Suppressor macrophage treated with lipopolysaccharide for 1 hour (primary cell): Measurements from ENCODE around the gene KDM8.

Experiments
- DNase-seq, 3 donors: peaks; one replicate each; pipeline ENCODE4 v3.0.0-alpha.2; 2020 to 2022

Gene KDM8

DNA sequence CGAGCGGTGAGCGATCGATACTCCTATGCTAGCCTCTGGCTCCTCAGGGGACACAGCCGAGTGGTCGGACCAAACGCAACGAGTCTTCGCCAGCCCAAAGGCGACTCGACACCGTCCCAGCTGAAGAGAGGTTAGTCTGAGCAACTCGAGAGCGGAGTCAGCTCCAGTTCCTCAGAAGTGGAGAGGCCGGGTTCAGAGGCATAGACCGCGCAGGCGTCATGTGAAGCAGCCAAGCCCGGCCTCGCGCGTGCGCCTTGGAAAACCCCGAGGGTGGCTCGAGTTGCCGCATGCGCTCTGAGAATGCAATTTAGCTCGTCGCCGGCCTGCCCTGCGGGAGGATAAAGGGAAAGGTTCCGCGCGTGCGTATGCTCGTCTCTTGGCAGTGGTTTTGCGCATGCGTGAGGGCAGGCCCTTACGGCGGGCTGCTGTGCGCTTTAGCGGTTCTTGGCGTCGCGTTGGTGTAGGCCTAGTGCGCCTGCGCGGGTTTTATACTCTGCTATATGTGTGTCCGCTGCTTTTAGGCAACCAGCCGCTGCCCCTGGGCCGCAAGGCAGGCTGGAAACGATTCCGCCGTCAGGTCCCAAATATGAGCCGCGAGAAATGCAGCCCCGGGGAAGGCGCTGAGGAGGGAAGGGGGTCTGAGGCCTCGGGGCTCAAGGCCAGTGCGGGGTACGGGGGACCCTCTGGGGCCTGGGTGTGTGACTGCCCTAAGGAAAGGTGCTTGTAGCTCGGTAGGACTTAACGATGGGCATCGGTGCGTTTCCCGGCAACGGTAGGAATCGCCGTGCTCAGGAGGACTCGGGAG, at the start of gene KDM8:
Gene KDM8, plus strand, starts transcription at position 20 of the 805 bp plus-strand sequence. CDS start 6,598 bp downstream, outside the sequence.
- DNase-seq, result peak; percentile 100

DNA sequence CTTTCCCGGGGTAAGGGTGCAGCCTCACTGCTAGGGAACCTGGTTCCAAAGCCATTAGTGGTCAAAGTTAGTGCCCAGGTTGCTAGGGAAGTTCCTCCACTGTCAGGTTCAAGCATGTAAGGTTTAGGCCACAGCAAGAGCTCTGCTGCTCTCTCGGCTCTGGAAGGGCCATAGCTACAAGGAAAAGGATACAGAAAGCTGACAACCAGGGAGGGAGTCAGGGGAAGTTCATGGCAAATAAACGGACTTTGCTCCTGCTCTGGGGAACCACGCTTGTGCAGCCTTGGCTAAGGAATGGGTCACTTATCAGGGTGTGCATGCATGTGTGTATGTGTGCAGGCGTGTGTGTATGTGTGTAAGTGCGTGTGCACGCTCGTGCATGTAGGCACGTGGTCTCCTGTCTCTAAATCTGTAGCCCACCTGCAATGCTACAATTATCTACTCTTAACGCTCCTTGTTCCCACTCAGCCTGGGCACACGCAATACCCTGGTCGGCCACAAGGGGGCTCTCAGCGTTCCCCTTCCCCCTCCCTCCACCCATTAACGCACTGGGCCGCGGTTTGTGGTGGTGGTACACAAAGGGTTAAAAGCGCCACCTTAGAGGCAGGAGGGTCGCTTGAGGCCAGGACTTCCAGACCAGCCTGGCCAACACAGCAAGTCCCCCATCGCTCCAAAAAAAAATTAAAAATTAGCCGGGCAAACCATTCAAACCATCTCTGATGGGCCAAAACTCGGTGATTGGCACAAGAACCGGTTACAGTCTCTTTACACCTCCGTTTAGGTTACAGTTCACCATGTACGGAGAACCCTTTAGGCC, 48.4 kb upstream of the KDM8 start:
- DNase-seq, result peak; percentile 35 to 76 (median 57)

DNA sequence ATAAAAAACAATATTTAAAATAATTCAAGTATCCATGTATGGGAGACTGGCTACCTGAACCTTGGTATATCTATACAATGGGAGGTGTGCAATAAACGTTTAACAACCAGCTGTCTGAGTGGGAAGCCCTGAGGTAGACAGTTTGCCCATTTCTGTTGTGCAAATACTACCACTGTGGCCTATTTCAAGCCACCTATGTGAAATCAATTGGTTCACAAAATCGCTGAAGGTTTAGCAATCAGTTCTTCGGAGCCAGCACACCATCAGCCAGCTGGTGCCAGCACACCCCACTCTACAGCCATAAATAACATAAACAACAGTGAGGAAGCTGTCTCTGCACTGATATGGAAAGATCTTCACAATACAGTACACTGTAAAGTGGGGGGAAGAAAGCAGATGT, 46.7 kb upstream of the KDM8 start:
- DNase-seq, result no peak

DNA sequence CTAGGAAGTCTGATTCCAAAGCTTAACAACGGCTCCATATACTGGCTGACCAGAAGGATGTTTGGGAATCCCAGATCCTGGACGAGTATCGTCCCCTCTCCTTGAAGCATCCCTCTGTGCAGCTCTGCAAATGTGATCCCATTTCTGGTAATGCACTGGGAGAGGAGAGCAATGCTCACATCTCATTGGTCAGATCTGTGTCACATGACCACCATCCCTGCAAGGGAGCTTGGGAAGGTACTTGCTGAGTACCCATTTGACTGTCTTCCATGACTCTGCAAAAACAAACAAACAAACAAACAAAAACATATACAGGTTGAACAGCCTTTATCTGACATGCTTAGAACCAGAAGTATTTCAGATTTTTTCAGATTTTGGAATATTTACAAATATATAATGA, 41.9 kb upstream of the KDM8 start:
- no peak for DNase-seq

DNA sequence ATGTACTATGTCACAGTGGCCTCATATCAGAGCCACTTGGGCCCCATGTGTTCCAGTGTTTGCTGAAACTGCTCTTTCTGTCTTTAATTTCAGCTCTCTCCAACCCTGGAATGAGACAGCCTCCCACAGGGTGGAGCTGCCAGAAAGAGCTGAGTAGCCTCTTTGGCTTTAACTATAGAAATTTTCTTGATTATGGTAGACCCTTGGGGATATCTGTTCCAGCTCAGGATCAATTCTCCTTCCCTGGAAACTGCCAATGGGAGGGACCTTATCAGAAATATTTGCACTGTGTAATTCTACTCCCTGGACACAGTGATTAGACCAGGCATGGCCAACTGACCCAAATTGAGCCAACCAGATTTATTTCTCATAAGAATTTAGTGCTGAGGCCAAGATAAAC, 39.0 kb upstream of the KDM8 start:
- DNase-seq, result no peak

DNA sequence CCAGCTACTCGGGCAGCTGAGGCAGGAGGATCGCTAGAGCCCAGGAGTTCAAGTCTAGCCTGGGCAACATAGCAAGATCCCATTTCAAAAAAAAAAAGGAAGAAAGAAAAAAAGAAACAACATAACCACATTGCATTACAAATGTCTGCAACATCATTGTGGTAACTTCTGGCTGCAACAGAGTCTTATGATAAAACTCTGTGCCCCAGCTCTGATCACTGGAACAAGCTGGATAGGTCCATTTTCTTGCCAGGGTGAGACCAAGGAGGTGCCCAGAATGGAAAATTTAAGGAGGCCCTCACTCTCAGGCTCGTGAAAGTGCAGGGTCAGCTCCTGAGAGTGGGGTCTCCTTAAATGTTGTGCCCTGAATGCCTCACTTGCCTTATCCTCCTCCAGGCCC, 37.8 kb upstream of the KDM8 start:
- no peak for DNase-seq

DNA sequence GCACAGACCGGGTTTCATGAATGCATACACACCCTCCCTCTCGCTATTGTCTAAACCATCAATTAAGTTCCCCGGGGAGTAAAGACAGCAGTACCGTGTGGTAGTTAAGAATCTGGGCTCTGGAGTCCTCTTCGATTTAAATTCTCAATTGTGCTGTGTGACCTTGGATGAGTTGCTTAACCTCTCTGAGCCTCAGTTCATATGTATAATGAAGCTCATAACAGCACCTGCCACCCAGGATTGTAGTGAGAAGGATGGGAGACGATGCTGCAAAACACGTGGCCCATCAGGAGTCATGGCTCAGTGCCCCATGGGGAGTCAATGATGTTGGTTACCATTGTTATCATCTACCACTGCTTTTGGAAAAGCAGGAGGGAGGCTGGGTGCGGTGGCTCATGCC, 34.5 kb upstream of the KDM8 start:
- DNase-seq, result no peak

DNA sequence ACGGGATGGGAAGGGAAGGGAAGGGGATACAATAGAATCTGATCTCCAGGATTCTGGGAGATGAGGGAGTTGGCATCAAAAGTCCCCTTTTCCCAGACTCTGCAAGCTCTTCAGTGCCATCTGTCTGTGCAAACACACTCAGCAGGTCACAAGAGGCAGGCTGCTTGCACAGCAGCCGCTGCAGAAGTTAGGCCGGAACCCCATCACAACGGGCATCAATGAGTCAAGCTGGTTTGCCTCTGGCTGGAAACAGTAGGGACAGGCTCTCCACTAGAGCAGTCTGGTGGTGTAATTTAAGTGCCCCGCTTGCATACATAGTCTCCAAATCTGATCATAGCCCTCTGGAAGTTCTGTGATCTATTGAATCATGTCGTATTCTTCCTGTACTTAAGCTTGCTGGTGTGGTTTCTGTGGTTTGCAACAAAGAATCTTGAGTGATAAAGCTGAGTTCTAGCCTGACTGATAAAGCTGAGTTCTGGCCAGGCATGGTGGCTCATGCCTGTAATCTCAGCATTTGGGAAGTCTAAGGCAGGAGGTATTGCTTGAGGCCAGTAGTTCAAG, 33.7 kb upstream of the KDM8 start:
- peak; percentile 11 to 42 (median 18) for DNase-seq

DNA sequence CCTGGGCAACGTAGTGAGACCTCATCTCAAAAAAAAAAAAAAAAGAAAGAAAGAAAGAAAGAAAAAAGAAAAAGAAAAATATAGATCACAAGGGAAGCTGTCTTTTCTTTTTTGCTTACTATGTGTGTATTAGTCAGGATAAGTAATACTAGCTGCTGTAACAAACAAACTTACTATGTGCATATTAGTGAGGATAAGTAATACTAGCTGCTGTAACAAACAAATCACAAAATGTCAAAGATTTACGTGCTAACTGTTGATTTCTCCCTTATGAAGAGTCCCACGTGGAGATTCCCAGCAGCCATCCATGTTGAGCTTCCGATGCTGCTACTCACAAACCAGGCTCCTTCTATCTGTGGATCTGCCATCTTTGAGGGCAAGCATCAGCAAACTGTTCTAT, 31.7 kb upstream of the KDM8 start:
- DNase-seq, result no peak

DNA sequence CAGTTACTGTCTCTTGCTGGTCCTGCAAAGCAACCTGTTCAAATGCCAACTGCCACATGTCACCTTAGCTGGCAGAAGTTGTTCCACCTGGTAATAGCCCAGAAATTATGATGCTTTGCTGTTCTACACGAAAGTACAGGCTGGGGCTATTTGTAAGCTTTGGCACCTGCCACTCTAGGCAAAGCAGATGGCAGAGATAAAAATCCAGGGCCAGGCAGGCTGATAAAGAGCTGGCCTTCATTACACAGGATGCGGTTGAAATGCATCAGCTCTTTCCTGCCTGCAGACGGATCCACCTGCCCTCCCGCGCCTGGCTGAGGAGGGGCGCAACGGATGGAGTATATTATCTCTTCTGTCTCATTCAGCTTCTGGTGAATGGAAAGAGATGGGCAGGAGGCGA, 29.3 kb upstream of the KDM8 start:
- no peak for DNase-seq

DNA sequence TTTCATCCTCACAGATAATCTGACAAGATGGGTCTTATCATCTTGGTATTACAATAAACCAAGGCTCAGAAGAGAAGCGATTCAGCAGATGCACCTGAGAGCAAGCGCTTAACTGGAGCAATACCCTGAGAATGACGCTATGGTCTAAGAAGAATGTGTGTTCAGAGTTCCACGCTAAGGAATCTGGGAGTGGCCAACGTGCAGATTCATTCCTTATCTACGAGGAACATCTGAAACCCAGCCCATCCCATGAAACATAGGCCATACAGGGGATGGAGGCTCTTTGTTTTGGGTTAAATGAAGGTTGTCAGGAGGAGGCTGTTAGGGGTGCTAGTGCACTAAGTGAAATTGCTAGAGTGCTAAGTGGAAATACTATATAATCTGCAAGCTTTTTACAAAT, 28.5 kb upstream of the KDM8 start:
- no peak for DNase-seq

DNA sequence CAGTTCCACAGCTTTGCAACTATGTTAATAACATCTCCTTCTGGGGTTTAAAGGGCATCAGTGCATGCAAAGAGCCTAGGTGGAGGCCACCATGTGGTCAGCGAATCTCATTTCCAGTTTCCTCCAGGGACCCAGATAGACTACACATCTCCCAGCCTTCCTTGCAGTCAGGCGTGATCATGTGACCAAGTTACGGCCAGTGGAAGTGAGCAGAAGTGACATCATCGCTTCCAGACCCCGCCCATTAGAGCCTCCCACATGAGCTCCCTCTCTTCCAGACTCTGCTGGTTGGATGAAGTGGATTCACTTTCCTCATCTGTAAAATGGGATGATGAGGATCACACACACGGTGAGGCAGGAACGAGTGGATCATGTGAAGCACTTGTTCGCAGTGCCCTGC, 27.4 kb upstream of the KDM8 start:
- peak in 1 of 3 donors; percentile 10 for DNase-seq

DNA sequence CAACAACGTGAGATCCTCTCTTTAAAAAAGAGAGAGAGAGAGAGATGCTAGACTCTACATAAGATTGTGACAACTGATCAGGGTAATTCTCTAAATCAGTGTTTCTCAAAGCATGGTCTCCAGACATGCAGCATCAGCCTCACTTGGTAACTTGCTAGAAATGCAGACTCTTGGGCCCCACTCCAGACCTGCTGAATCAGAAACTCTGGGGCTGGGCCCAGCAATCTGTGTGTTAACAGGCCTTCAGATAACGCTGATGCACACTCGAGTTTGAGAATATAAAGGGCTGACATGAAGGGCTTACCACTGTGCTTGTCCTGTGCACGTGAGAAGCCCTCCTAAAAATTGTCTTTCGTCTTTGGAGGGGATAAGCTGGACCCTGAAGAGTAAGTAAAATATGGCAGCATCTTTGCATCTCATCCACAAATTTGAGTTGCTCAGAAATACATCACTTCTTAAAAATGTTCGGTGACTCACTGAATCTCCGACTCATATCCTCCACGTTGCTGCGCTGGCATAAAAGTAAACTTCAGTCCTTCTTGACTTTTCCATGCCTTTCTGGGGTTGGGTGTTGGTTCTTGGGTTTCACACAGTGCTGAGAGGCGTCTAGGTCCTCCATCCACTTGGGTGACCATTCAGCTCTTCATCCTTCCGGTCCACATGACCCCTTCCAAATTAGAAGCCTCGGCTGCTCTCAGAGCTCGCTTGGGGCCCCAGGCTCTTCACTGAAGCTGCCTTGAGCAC, 26.1 kb upstream of the KDM8 start:
- peak; percentile 34 to 52 (median 48) for DNase-seq

DNA sequence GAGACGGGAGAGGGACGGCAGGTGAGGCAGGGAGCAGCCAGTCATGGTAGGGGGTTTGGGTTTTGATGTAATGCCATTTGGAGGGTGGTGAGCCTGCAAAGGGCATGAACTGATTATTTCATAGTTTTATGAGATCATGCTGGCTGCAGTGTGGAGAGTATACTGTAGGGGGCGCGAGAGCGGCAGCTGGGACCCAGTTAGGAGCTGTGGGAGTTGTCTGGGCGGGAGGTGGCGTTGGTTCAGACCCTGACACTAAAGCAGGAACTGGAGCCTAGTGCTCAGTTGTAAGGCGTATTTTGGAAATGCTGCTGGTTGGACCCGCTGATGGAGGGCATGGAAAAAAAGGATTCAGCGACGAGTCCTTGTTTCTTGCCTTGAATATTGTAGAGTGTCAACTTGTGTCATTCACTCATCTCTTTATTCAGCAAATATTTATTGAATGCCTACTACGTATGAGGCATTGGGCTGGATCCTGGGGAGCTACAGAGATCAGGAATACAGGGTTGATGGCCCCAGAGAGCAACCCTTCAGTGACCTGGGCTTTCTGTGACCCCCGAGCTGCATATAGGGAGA, 23.7 kb upstream of the KDM8 start:
- DNase-seq, result peak; percentile 89 to 93 (median 91)

DNA sequence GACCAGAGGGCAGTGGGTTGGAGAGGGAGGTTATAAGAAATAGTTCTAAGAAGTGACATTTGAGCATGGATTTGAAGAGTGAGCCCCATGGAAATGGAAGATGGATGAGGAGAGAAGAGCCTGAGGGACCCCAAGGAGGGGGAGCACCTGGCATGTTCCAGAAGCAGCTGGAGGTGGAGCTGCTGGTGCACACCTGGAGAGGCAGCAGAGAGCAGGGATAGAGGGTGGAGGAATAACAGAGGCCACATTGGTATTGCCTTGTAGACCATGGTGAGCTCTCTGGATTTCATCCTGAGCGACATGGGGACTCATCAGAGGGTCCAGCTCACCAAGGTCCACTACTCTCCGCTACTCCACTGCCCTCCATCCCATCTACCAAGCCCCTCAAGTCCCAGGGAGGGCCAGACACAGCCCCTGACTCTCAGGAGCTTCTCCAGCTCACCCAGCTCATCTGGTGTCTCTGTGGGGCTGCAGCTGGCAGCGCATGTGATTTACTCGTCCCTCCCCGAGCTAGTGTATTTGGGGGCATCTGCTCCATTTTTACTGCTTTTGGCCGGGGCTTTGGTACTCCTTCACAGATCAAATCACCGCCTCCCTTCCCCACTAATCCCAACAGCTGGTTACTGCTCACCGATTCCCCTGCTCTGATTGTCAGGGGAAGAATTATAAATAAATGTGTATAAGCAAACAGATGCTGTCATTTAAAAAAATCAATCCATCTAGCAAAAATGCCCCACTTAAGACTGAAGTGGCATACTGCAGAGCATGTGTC, 22.1 kb upstream of the KDM8 start:
- DNase-seq, result no peak

DNA sequence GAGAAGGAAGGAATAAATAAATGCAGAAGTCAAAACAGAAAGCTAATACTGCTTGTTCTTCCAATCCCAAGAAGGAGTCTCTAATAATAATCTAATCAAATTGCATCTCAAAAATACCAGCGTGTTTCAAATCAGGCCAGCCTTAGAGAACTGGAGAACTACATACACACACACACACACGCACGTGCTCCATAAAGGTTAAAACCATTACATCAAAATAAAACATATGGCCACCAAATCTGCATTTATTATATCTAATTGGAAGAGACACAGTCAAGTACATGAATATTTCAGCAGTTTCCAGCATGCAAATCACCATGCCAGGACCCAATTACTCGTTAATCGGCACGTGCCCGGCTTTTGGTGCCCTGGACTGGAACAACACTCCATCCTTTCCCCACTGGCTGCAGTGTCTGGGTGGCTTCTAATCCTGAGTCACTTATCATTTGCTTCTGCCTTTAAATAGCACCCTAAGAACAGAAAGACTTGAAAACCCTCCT, 20.4 kb upstream of the KDM8 start:
- no peak for DNase-seq

DNA sequence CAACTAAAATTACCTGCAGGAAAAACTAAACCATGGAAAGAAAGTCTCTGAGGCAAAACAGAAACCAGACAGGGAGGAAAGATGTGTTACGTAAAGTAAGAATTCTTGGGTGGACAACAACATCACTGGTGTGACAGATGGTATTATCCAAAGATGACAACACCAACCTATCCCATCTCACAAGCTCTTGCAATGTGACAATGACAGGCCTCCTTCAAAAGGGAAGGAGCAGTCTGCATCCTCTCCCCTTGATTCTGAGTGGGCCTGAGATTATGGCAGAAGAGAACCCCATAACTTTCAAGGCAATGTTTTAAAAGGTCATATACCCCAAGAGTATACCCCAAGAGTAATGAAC, 17.6 kb upstream of the KDM8 start:
- peak; percentile 12 to 38 (median 27) for DNase-seq

DNA sequence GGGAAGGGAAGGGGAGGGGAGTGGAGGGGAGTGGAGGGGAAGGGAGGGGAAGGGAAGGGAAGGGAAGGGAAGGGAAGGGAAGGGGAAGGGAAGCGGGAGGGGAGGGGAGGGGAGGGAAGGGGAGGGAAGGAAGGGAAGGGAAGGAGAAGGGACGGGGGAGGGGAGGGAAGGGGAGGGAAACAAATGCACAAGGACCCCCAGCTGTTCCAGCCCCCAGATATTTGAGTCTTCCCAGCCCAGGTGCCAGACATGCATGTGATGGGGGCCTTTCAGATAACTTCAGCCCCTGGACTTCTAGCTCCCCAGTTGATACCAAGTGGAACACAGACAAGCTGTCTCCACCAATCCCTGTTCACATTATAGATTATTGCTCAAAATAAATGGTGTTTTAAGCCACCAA, 14.7 kb upstream of the KDM8 start:
- DNase-seq, result no peak

DNA sequence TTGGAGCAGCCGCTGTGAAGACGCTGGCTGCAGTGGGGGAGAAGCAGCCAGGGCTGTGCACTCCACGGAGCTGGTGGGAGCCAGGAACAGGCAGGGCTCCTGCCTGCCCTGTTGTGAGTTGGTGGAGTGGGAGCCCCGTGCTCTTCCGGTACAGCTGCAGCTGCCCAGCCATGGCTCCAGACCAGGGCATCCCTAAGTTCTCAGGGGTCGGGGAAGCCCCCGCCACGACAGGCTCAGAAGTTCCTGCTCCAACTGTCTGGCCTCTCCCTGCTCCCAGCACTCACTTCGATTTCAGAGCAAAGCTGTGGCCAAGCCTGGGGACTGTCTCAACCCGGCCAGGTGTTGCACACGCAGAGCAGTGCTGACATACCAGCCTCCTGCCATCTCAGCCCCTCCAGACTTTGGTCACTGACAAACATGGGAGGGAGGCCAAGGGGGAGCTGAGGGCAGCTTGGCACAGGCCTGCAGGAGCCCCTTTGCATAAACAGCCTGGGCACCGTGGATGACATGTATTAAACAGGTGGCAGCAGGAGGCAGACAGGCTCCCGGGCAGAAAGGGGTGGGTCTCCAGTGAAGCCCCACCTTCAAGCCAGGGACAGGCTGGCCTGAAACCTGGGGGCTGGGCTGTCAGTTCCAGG, 13.9 kb upstream of the KDM8 start:
- DNase-seq, result no peak

DNA sequence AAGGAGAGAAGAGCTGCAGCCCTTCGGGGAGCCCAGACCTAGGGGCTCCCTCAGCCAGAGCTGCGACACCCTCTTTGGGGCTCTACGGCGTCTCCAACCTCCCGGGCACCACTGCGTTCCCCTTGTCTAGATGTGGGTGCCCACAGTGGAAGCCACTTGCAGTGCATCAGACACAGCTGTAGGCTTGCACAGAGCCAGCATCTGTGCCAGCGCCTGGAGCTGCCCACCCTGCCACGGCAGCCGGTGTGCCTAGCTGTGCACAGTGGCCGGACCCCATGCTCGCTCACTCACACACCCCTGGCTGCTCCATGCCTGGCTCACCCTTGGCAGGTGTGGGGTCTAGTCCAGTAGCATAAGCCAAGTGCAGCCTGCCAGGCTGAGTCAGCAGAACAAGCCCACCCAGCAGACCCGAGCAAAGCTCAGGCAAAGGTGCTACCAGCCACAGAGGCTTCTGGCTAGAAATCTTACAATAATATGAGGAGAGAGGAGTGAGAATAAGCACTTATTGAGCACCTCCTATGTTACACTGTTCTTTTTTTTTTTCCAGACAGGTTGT, 12.9 kb upstream of the KDM8 start:
- no peak for DNase-seq

DNA sequence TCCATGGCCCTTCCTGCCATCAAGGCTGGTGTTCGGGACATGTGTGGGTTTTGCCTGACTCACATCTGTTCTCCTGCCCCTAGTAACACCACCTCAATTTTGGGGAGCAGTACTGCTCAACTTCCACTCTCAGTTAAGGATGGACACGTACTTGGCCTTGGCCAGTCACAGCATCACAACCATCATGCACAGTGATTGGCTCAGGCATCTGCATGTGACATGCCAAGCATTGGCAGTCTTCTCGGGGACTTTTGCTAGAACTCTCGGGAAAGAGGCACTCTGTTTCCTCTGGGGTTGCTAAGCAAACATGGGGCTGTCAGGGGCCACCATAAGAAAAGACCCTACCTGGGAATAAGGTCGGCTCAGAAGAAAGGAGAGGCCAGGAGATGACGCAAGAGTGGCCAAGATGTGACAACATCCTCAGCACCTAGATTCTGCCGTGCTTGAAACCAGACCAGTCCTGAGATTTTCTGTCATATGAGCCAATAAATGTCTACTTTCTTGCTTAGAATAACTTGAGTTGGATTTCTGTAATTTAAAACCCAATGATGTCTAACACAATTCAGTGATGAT, 11.9 kb upstream of the KDM8 start:
- DNase-seq, result no peak
